Stimulated activated CD8-positive, alpha-beta memory T cell treated with anti-CD3 and anti-CD28 coated beads, Interleukin-2, amount 100 ng/mL, for 48 hours (primary cell): ENCODE measurements around the gene VWA8.

Experiments used
- DNase-seq, 2 donors: peaks; one replicate each; pipeline ENCODE4 v3.0.0-alpha.2; 2020; ENCODE audit warnings: low read depth in 2 of 2

Gene VWA8

GRCh38 chr13:41691274-41691673, 269.6 kb downstream of the VWA8 start:
- no peak for DNase-seq

- DNase-seq: no peak
Measured at GRCh38 chr13:41682766-41683165, 278.1 kb downstream of the VWA8 start.

GRCh38 chr13:41682001-41682400, 278.9 kb downstream of the VWA8 start:
- DNase-seq: no peak

- no peak for DNase-seq
Measured at GRCh38 chr13:41681587-41681986, 279.3 kb downstream of the VWA8 start.

- no peak for DNase-seq
Measured at GRCh38 chr13:41680900-41681299, 280.0 kb downstream of the VWA8 start.

- DNase-seq: no peak
Measured at GRCh38 chr13:41678848-41679247, 282.1 kb downstream of the VWA8 start.

GRCh38 chr13:41678249-41678648, 282.7 kb downstream of the VWA8 start:
- DNase-seq: no peak

GRCh38 chr13:41675306-41675705, 285.6 kb downstream of the VWA8 start:
- no peak for DNase-seq

GRCh38 chr13:41674246-41674645, 286.7 kb downstream of the VWA8 start:
- no peak for DNase-seq

GRCh38 chr13:41673640-41674039, 287.3 kb downstream of the VWA8 start:
- DNase-seq: no peak

GRCh38 chr13:41670873-41671443, 290.0 kb downstream of the VWA8 start:
- DNase-seq: no peak

- DNase-seq: no peak
Measured at GRCh38 chr13:41668130-41668757, 292.7 kb downstream of the VWA8 start.

- DNase-seq: no peak
Measured at GRCh38 chr13:41666644-41667043, 294.3 kb downstream of the VWA8 start.

GRCh38 chr13:41660411-41660810, 300.5 kb downstream of the VWA8 start:
- DNase-seq: no peak

- no peak for DNase-seq
Measured at GRCh38 chr13:41658057-41658661, 302.8 kb downstream of the VWA8 start.

GRCh38 chr13:41655997-41656396, 304.9 kb downstream of the VWA8 start:
- DNase-seq: no peak

- DNase-seq: no peak
Measured at GRCh38 chr13:41654796-41655195, 306.1 kb downstream of the VWA8 start.

- DNase-seq: no peak
Measured at GRCh38 chr13:41652735-41653361, 308.1 kb downstream of the VWA8 start.

GRCh38 chr13:41651413-41652058, 309.4 kb downstream of the VWA8 start:
- no peak for DNase-seq

GRCh38 chr13:41650706-41651105, 310.2 kb downstream of the VWA8 start:
- DNase-seq: no peak

- no peak for DNase-seq
Measured at GRCh38 chr13:41649659-41650058, 311.2 kb downstream of the VWA8 start.

GRCh38 chr13:41648314-41648935, 312.5 kb downstream of the VWA8 start:
- no peak for DNase-seq
